ENCODE data around the gene CELF2.

DNA sequence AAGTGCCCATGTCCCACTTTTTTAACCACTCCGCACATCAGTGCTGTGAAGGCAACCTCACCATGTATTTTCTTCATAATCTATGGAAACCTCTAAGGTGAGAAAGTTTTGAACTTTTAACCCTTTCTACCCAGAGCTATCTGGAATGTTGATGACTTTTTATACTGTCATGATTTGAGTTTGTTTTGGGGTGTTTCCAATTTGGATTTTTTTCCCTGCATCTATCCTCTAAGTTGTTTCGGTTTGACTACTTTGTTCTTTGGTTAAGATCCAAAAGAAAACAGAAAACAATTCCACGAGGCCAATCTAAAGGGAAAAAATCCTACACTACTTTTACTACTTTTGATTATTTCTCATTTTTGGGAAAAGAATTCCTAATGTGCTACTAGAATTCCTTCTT is 314.1 kb downstream of the CELF2 start:
- no peak for TF ChIP-seq RAD21 (CRISPR knock-in tag; conservative IDR thresholded peaks at IDR 0.05 in 1 of 2, IDR thresholded peaks at IDR 0.05 in 1 of 2)
- TF ChIP-seq HSF4 (CRISPR knock-in tag; IDR thresholded peaks at IDR 0.05; ENCODE audit: borderline replicate concordance), result no peak
- no peak for TF ChIP-seq BRD4 (IDR thresholded peaks at IDR 0.05)
- TF ChIP-seq, protein P1, sequence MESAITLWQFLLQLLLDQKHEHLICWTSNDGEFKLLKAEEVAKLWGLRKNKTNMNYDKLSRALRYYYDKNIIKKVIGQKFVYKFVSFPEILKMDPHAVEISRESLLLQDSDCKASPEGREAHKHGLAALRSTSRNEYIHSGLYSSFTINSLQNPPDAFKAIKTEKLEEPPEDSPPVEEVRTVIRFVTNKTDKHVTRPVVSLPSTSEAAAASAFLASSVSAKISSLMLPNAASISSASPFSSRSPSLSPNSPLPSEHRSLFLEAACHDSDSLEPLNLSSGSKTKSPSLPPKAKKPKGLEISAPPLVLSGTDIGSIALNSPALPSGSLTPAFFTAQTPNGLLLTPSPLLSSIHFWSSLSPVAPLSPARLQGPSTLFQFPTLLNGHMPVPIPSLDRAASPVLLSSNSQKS (CRISPR knock-in tag; IDR thresholded peaks at IDR 0.05), result no peak
- no peak for TF ChIP-seq L3MBTL2 (IDR thresholded peaks at IDR 0.05)
- no peak for TF ChIP-seq PCBP1 (IDR thresholded peaks at IDR 0.05; ENCODE audit: low read depth, low read length, poor library complexity, severe bottlenecking)

Measured in K562 (cell line).